Nephron progenitor cell (in vitro differentiated cells): Measurements from ENCODE around the gene SHC1.
"Not testable (repeated sequence)": the region's sequence is repeated elsewhere in the genome, so short reads cannot be mapped to it uniquely, and the experiment has no call there.

Source experiments
- DNase-seq: peaks from one replicate; pipeline ENCODE4 v3.0.0; 2021
- H3K27ac Mint-ChIP-seq: 2 replicates; pipeline ENCODE4 v1.8.0; 2021; ENCODE audit warnings: mild to moderate bottlenecking, moderate library complexity, mixed read lengths
- H3K27me3 Mint-ChIP-seq: 2 replicates; pipeline ENCODE4 v1.8.0; 2021; ENCODE audit warnings: mild to moderate bottlenecking, low read depth, mixed read lengths; ENCODE audit not compliant: poor library complexity
- H3K36me3 Mint-ChIP-seq: 2 replicates; pipeline ENCODE4 v1.8.0; 2021; ENCODE audit warnings: low read depth, mixed read lengths
- H3K4me1 Mint-ChIP-seq: 2 replicates; pipeline ENCODE4 v1.8.0; 2021; ENCODE audit warnings: mixed read lengths
- H3K4me3 Mint-ChIP-seq: 2 replicates; pipeline ENCODE4 v1.8.0; 2021; ENCODE audit warnings: mild to moderate bottlenecking, moderate library complexity, mixed read lengths
- H3K9me3 Mint-ChIP-seq: 2 replicates; pipeline ENCODE4 v1.8.0; 2021; ENCODE audit warnings: mild to moderate bottlenecking, moderate library complexity, mixed read lengths
- CTCF ChIP-seq: fragments of 200-600 bp; sonication (generic); IDR thresholded peaks from 2 replicates; pipeline ENCODE4 v1.5.0; 2021; ENCODE audit warnings: antibody characterized with exemption

SHC1 gene

GRCh38 chr1:154998201-154998780, 27.7 kb upstream of the SHC1 start:
- DNase-seq = no peak
- Mint-ChIP-seq H3K27ac (no peak overlapping the region), H3K36me3 (no peaks in the 10 kb centered on the region), H3K4me1 (peaks cover 38% of the 10 kb centered on the region), H3K9me3 (no peaks in the 10 kb centered on the region), H3K27me3 (peaks cover 4% of the 10 kb centered on the region), H3K4me3 (no peak overlapping the region)
- TF ChIP-seq CTCF = no peak

GRCh38 chr1:154996966-154997701, 26.6 kb upstream of the SHC1 start:
- H3K4me3 Mint-ChIP-seq = no peak overlapping the region

GRCh38 chr1:154995301-154995983, 24.9 kb upstream of the SHC1 start:
- DNase-seq = peak; percentile 59

More at GRCh38 chr1:154996966-154997701, 26.6 kb upstream of the SHC1 start:
- Mint-ChIP-seq H3K36me3 (no peaks in the 10 kb centered on the region), H3K4me1 (peaks cover 48% of the 10 kb centered on the region), H3K9me3 (no peaks in the 10 kb centered on the region), H3K27ac (no peak overlapping the region), H3K27me3 (peaks cover 4% of the 10 kb centered on the region)
- DNase-seq = no peak
- no peak for TF ChIP-seq CTCF

GRCh38 chr1:154994591-154994990, 24.0 kb upstream of the SHC1 start:
- Mint-ChIP-seq H3K27ac (peak overlapping the region; percentile 76), H3K4me1 (peaks cover 41% of the 10 kb centered on the region), H3K4me3 (no peak overlapping the region), H3K27me3 (peaks cover 4% of the 10 kb centered on the region), H3K36me3 (peaks cover 7% of the 10 kb centered on the region), H3K9me3 (no peaks in the 10 kb centered on the region)
- DNase-seq = no peak
- TF ChIP-seq CTCF = no peak

More at GRCh38 chr1:154995301-154995983, 24.9 kb upstream of the SHC1 start:
- not testable (repeated sequence) for H3K27me3 Mint-ChIP-seq, H3K36me3 Mint-ChIP-seq, H3K27ac Mint-ChIP-seq, H3K9me3 Mint-ChIP-seq, H3K4me3 Mint-ChIP-seq
- peaks cover 48% of the 10 kb centered on the region for H3K4me1 Mint-ChIP-seq
- peak; percentile 39 for TF ChIP-seq CTCF

GRCh38 chr1:154994269-154994587, 23.7 kb upstream of the SHC1 start:
- H3K9me3 Mint-ChIP-seq = no peaks in the 10 kb centered on the region
- TF ChIP-seq CTCF = no peak
- peaks cover 4% of the 10 kb centered on the region for H3K27me3 Mint-ChIP-seq
- no peak overlapping the region for H3K4me3 Mint-ChIP-seq
- peak overlapping the region; percentile 26 for H3K27ac Mint-ChIP-seq
- H3K4me1 Mint-ChIP-seq = peaks cover 40% of the 10 kb centered on the region
- peaks cover 8% of the 10 kb centered on the region for H3K36me3 Mint-ChIP-seq
- DNase-seq = no peak
